G401 (cell line): ENCODE data around the gene ZBBX. TPM values are rescaled to one million over a fixed set of nuclear protein-coding genes. Genes with fewer than 3 reads are reported as not detected.
A peak's percentile ranks its signal among the peaks of the same experiment; 100 is the strongest.
"Not testable (repeated sequence)": the region's sequence is repeated elsewhere in the genome, so short reads cannot be mapped to it uniquely, and the experiment has no call there.

Experiments
- DNase-seq: peaks from one replicate; pipeline ENCODE4 v3.0.0-alpha.2; 2015; ENCODE audit warnings: low spot score
- in situ Hi-C: cut with HindIII; loops from 2 replicates; pipeline ENCODE4 v1.10.0; 2016; ENCODE audit warnings: low sequenced_read_pairs, mixed read lengths
- total RNA-seq: library from RNA; depleted of rRNA; stranded (reverse); fragments of >200 nt; shearing (Covaris generic); gene quantifications from 2 replicates; pipeline ENCODE4 v1.2.3, GENCODE V29; 2014; rRNA removed

Gene ZBBX
- not detected in 2 replicates for total RNA-seq

- in situ Hi-C loops: no loop called here
- peak; percentile 79 for DNase-seq
These were observed at the start of gene ZBBX for GRCh38 chr3:167380004-167380689. Gene ZBBX, minus strand, starts transcription at chr3:167380297. Its CDS starts 7,396 bp downstream, at chr3:167372901.

GRCh38 chr3:167426962-167427361 lies 46.9 kb upstream of the ZBBX start:
- DNase-seq, in situ Hi-C loops: not testable (repeated sequence)

- in situ Hi-C loops: not testable (repeated sequence)
These were observed 42.3 kb upstream of the ZBBX start for GRCh38 chr3:167422396-167422795.

GRCh38 chr3:167409611-167410010 lies 29.5 kb upstream of the ZBBX start:
- in situ Hi-C loops: no loop called here
- no peak for DNase-seq

More at GRCh38 chr3:167422396-167422795, 42.3 kb upstream of the ZBBX start:
- not testable (repeated sequence) for DNase-seq

GRCh38 chr3:167406876-167407492 lies 26.9 kb upstream of the ZBBX start:
- DNase-seq: peak; percentile 28
- in situ Hi-C loops: no loop called here

- DNase-seq: no peak
- in situ Hi-C loops: no loop called here
These were observed 17.7 kb upstream of the ZBBX start for GRCh38 chr3:167397826-167398225.

- in situ Hi-C loops: no loop called here
- DNase-seq: no peak
These were observed 16.0 kb upstream of the ZBBX start for GRCh38 chr3:167396075-167396474.

GRCh38 chr3:167394003-167394402 lies 13.9 kb upstream of the ZBBX start:
- in situ Hi-C loops: no loop called here
- DNase-seq: no peak

GRCh38 chr3:167382155-167382554 lies 2.1 kb upstream of the ZBBX start:
- no peak for DNase-seq
- in situ Hi-C loops: no loop called here

GRCh38 chr3:167375478-167375877 lies 4.6 kb downstream of the ZBBX start:
- in situ Hi-C loops: no loop called here

GRCh38 chr3:167372138-167372537 lies 8.0 kb downstream of the ZBBX start:
- no peak for DNase-seq
- in situ Hi-C loops: no loop called here

More at GRCh38 chr3:167375478-167375877, 4.6 kb downstream of the ZBBX start:
- no peak for DNase-seq

GRCh38 chr3:167361948-167362347 lies 18.1 kb downstream of the ZBBX start:
- in situ Hi-C loops: no loop called here
- DNase-seq: no peak

- in situ Hi-C loops: no loop called here
These were observed 18.8 kb downstream of the ZBBX start for GRCh38 chr3:167361306-167361705.

GRCh38 chr3:167355446-167355845 lies 24.7 kb downstream of the ZBBX start:
- DNase-seq: no peak
- in situ Hi-C loops: no loop called here

More at GRCh38 chr3:167361306-167361705, 18.8 kb downstream of the ZBBX start:
- no peak for DNase-seq

- in situ Hi-C loops: no loop called here
- no peak for DNase-seq
These were observed 25.3 kb downstream of the ZBBX start for GRCh38 chr3:167354751-167355150.

- in situ Hi-C loops: no loop called here
- peak; percentile 18 for DNase-seq
These were observed 29.7 kb downstream of the ZBBX start for GRCh38 chr3:167350245-167350862.

- in situ Hi-C loops: no loop called here
- DNase-seq: no peak
These were observed 33.9 kb downstream of the ZBBX start for GRCh38 chr3:167346171-167346570.

- no peak for DNase-seq
- in situ Hi-C loops: no loop called here
These were observed 48.9 kb downstream of the ZBBX start for GRCh38 chr3:167330993-167331785.

GRCh38 chr3:167323572-167323971 lies 56.5 kb downstream of the ZBBX start:
- in situ Hi-C loops: no loop called here

More at GRCh38 chr3:167323572-167323971, 56.5 kb downstream of the ZBBX start:
- no peak for DNase-seq
